ENCODE results near the gene WDFY2. TPM values are rescaled to one million over a fixed set of nuclear protein-coding genes. Genes with fewer than 3 reads are reported as not detected.
A peak's percentile ranks its signal among the peaks of the same experiment; 100 is the strongest.

Gene WDFY2
- total RNA-seq, 2 experiments from 2014 or later = 11.3 TPM

GRCh38 chr13:51786425-51787265 is 202.4 kb downstream of the WDFY2 start:
- ChIA-PET CTCF (interaction anchor here (1.7 to 2.3 kb wide), 2 partner anchors 11 to 342 kb away, joined by 4 to 17 read pairs; no protein-coding TSS in a partner anchor), POLR2A (interaction anchor here (0.7 to 1.4 kb wide), 2 partner anchors 11 kb away, joined by 3 read pairs; no protein-coding TSS in a partner anchor)
- Mint-ChIP-seq H3K27ac (no peak overlapping the region), H3K4me1 (ENCODE audit: low read depth) (no peaks in the 10 kb centered on the region), H3K36me3 (ENCODE audit: low read depth) (no peaks in the 10 kb centered on the region), H3K9me3 (ENCODE audit: insufficient read depth) (no peaks in the 10 kb centered on the region), H3K4me3 (no peak overlapping the region), H3K27me3 (ENCODE audit: low read depth) (no peaks in the 10 kb centered on the region)
- DNase-seq (no peak), ATAC-seq (no peak)

GRCh38 chr13:51793570-51794271 is 209.5 kb downstream of the WDFY2 start:
- no peak for DNase-seq
- no peak overlapping the region for H3K4me3 Mint-ChIP-seq
- no peaks in the 10 kb centered on the region for H3K36me3 Mint-ChIP-seq (ENCODE audit: low read depth)
- CTCF ChIA-PET = interaction anchor here (0.9 to 1.3 kb wide), 2 partner anchors 22 to 340 kb away, joined by 3 read pairs; no protein-coding TSS in a partner anchor
- POLR2A ChIA-PET = no interaction called here
- ATAC-seq = no peak
- peak overlapping the region; percentile 6 for H3K27ac Mint-ChIP-seq
- no peaks in the 10 kb centered on the region for H3K9me3 Mint-ChIP-seq (ENCODE audit: insufficient read depth)
- H3K27me3 Mint-ChIP-seq (ENCODE audit: low read depth) = no peaks in the 10 kb centered on the region
- peaks cover 9% of the 10 kb centered on the region for H3K4me1 Mint-ChIP-seq (ENCODE audit: low read depth)

- H3K4me1 Mint-ChIP-seq (ENCODE audit: low read depth) = peaks cover 9% of the 10 kb centered on the region
- H3K27me3 Mint-ChIP-seq (ENCODE audit: low read depth) = no peaks in the 10 kb centered on the region
- no peak overlapping the region for H3K4me3 Mint-ChIP-seq
- ChIA-PET CTCF (interaction anchor here (0.6 to 1.6 kb wide), 5 partner anchors 11 to 1988 kb away, joined by 3 to 6 read pairs (median 3); no protein-coding TSS in a partner anchor), POLR2A (interaction anchor here (2.1 kb wide), 1 partner anchor 342 kb away, joined by 6 read pairs; the partner anchor contains the start of gene INTS6)
- H3K36me3 Mint-ChIP-seq (ENCODE audit: low read depth) = no peaks in the 10 kb centered on the region
- no peaks in the 10 kb centered on the region for H3K9me3 Mint-ChIP-seq (ENCODE audit: insufficient read depth)
- H3K27ac Mint-ChIP-seq = no peak overlapping the region
- DNase-seq (no peak), ATAC-seq (no peak)
Measured at GRCh38 chr13:51794964-51795363, 210.7 kb downstream of the WDFY2 start.

GRCh38 chr13:51795419-51795818 is 211.2 kb downstream of the WDFY2 start:
- no peak for ATAC-seq

GRCh38 chr13:51796546-51796945 is 212.3 kb downstream of the WDFY2 start:
- Mint-ChIP-seq H3K27ac (no peak overlapping the region), H3K36me3 (ENCODE audit: low read depth) (no peaks in the 10 kb centered on the region), H3K4me1 (ENCODE audit: low read depth) (peaks cover 13% of the 10 kb centered on the region), H3K4me3 (no peak overlapping the region), H3K27me3 (ENCODE audit: low read depth) (no peaks in the 10 kb centered on the region), H3K9me3 (ENCODE audit: insufficient read depth) (no peaks in the 10 kb centered on the region)
- ChIA-PET CTCF (interaction anchor here (1.3 to 5.4 kb wide), 16 partner anchors 8 to 671 kb away, joined by 3 to 94 read pairs (median 13); partner anchors contain the start of gene INTS6), POLR2A (no interaction called here)
- ATAC-seq = no peak
- DNase-seq = no peak

More at GRCh38 chr13:51795419-51795818, 211.2 kb downstream of the WDFY2 start:
- no peak for DNase-seq
- POLR2A ChIA-PET = interaction anchor here (2.1 kb wide), 1 partner anchor 343 kb away, joined by 6 read pairs; the partner anchor contains the start of gene INTS6
- no peak overlapping the region for H3K27ac Mint-ChIP-seq
- no peaks in the 10 kb centered on the region for H3K27me3 Mint-ChIP-seq (ENCODE audit: low read depth)
- no peak overlapping the region for H3K4me3 Mint-ChIP-seq
- peaks cover 9% of the 10 kb centered on the region for H3K4me1 Mint-ChIP-seq (ENCODE audit: low read depth)
- no peaks in the 10 kb centered on the region for H3K9me3 Mint-ChIP-seq (ENCODE audit: insufficient read depth)
- no peaks in the 10 kb centered on the region for H3K36me3 Mint-ChIP-seq (ENCODE audit: low read depth)
- CTCF ChIA-PET = interaction anchor here (0.6 to 3.3 kb wide), 7 partner anchors 10 to 423 kb away, joined by 3 to 26 read pairs (median 3); no protein-coding TSS in a partner anchor

GRCh38 chr13:51797664-51798488 is 213.6 kb downstream of the WDFY2 start:
- POLR2A ChIA-PET = interaction anchor here (0.5 to 1.8 kb wide), 10 partner anchors 11 to 657 kb away, joined by 3 to 7 read pairs (median 3); partner anchors contain the start of gene INTS6
- Mint-ChIP-seq H3K4me1 (ENCODE audit: low read depth) (peaks cover 24% of the 10 kb centered on the region), H3K27ac (no peak overlapping the region), H3K36me3 (ENCODE audit: low read depth) (no peaks in the 10 kb centered on the region), H3K27me3 (ENCODE audit: low read depth) (no peaks in the 10 kb centered on the region), H3K4me3 (no peak overlapping the region), H3K9me3 (ENCODE audit: insufficient read depth) (no peaks in the 10 kb centered on the region)
- DNase-seq (peak; percentile 77), ATAC-seq (peak; percentile 76)
- CTCF ChIA-PET = interaction anchor here (0.6 to 5.4 kb wide), 60 partner anchors 8 to 673 kb away, joined by 3 to 94 read pairs (median 4); partner anchors contain the start of gene INTS6

- ChIA-PET CTCF (interaction anchor here (1.4 to 5.4 kb wide), 10 partner anchors 17 to 674 kb away, joined by 4 to 94 read pairs (median 12); no protein-coding TSS in a partner anchor), POLR2A (interaction anchor here (1.8 kb wide), 1 partner anchor 348 kb away, joined by 5 read pairs; no protein-coding TSS in a partner anchor)
- no peaks in the 10 kb centered on the region for H3K9me3 Mint-ChIP-seq (ENCODE audit: insufficient read depth)
- no peak for DNase-seq
- H3K4me1 Mint-ChIP-seq (ENCODE audit: low read depth) = peaks cover 24% of the 10 kb centered on the region
- no peak overlapping the region for H3K27ac Mint-ChIP-seq
- no peak overlapping the region for H3K4me3 Mint-ChIP-seq
- ATAC-seq = no peak
- H3K27me3 Mint-ChIP-seq (ENCODE audit: low read depth) = no peaks in the 10 kb centered on the region
- H3K36me3 Mint-ChIP-seq (ENCODE audit: low read depth) = no peaks in the 10 kb centered on the region
Measured at GRCh38 chr13:51799261-51799660, 215.0 kb downstream of the WDFY2 start.

- Mint-ChIP-seq H3K4me3 (no peak overlapping the region), H3K27ac (no peak overlapping the region), H3K27me3 (ENCODE audit: low read depth) (no peaks in the 10 kb centered on the region), H3K9me3 (ENCODE audit: insufficient read depth) (no peaks in the 10 kb centered on the region), H3K36me3 (ENCODE audit: low read depth) (no peaks in the 10 kb centered on the region), H3K4me1 (ENCODE audit: low read depth) (peaks cover 36% of the 10 kb centered on the region)
- ATAC-seq (no peak), DNase-seq (no peak)
- ChIA-PET POLR2A (interaction anchor here (0.7 to 1.4 kb wide), 3 partner anchors 10 to 365 kb away, joined by 3 to 5 read pairs (median 4); no protein-coding TSS in a partner anchor), CTCF (interaction anchor here (0.9 to 5.4 kb wide), 7 partner anchors 14 to 675 kb away, joined by 3 to 94 read pairs (median 6); no protein-coding TSS in a partner anchor)
Measured at GRCh38 chr13:51800486-51800885, 216.2 kb downstream of the WDFY2 start.

- no peak for DNase-seq
- Mint-ChIP-seq H3K27me3 (ENCODE audit: low read depth) (no peaks in the 10 kb centered on the region), H3K4me1 (ENCODE audit: low read depth) (peaks cover 39% of the 10 kb centered on the region), H3K27ac (peak overlapping the region; percentile 99), H3K9me3 (ENCODE audit: insufficient read depth) (no peaks in the 10 kb centered on the region), H3K36me3 (ENCODE audit: low read depth) (no peaks in the 10 kb centered on the region), H3K4me3 (no peak overlapping the region)
- CTCF ChIA-PET = interaction anchor here (0.5 to 5.4 kb wide), 7 partner anchors 12 to 676 kb away, joined by 3 to 94 read pairs (median 6); no protein-coding TSS in a partner anchor
- no peak for ATAC-seq
- POLR2A ChIA-PET = interaction anchor here (1.4 to 2.2 kb wide), 2 partner anchors 348 to 351 kb away, joined by 5 to 12 read pairs; partner anchors contain the start of gene INTS6
Measured at GRCh38 chr13:51801631-51802099, 217.4 kb downstream of the WDFY2 start.

- peaks cover 37% of the 10 kb centered on the region for H3K4me1 Mint-ChIP-seq (ENCODE audit: low read depth)
- H3K9me3 Mint-ChIP-seq (ENCODE audit: insufficient read depth) = no peaks in the 10 kb centered on the region
- H3K27me3 Mint-ChIP-seq (ENCODE audit: low read depth) = no peaks in the 10 kb centered on the region
- POLR2A ChIA-PET = interaction anchor here (0.5 to 2.2 kb wide), 6 partner anchors 9 to 349 kb away, joined by 3 to 12 read pairs (median 4); partner anchors contain the start of gene INTS6
- peak overlapping the region; percentile 88 for H3K4me3 Mint-ChIP-seq
- DNase-seq = no peak
- no peaks in the 10 kb centered on the region for H3K36me3 Mint-ChIP-seq (ENCODE audit: low read depth)
- CTCF ChIA-PET = interaction anchor here (0.8 to 3.4 kb wide), 5 partner anchors 11 to 358 kb away, joined by 4 to 14 read pairs (median 5); no protein-coding TSS in a partner anchor
- H3K27ac Mint-ChIP-seq = peak overlapping the region; percentile 99
- no peak for ATAC-seq
Measured at GRCh38 chr13:51802631-51803418, 218.6 kb downstream of the WDFY2 start.

All from activated CD8-positive, alpha-beta T cell treated with anti-CD3 and anti-CD28 coated beads, Interleukin-2, amount 10 ng/mL, durations not matched to agents 7 days and 5 days (primary cell).